Hindlimb muscle (tissue), 1 donor: ENCODE results near the gene FNDC3A. TPM values are rescaled to one million over a fixed set of nuclear protein-coding genes. Genes with fewer than 3 reads are reported as not detected.
"Not testable (repeated sequence)": the region's sequence is repeated elsewhere in the genome, so short reads cannot be mapped to it uniquely, and the experiment has no call there.

Experiments
- DNase-seq: peaks from one replicate; pipeline ENCODE4 v3.0.0-alpha.2; 2013
- polyA plus RNA-seq: library from polyadenylated mRNA; unstranded; fragments of 120-200 nt; gene quantifications from one replicate; pipeline ENCODE4 v1.2.1, GENCODE V29; 2013; ENCODE audit not compliant: insufficient read length

Gene FNDC3A
- polyA plus RNA-seq, 1 donor = 32.2 TPM

DNA sequence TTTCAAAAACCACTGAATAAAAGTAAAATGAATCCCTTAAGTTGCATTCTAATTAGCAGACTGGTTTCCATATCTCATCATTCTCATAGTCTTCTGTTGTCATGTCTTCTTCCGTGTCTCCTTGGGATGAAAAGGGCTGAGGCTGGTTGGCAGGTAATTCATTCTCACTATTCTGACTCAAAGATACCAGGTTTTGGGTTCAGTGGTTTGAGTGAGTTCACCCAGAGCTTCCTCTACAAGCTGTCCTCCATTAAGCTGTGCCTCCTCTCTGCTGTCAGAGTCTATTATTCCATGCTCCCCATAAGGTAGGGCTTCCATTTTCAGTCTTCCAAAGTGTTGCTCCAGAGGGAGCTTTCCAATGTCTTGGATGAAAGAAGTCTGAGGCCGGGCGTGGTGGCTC, 68.3 kb downstream of the FNDC3A start:
- no peak for DNase-seq

DNA sequence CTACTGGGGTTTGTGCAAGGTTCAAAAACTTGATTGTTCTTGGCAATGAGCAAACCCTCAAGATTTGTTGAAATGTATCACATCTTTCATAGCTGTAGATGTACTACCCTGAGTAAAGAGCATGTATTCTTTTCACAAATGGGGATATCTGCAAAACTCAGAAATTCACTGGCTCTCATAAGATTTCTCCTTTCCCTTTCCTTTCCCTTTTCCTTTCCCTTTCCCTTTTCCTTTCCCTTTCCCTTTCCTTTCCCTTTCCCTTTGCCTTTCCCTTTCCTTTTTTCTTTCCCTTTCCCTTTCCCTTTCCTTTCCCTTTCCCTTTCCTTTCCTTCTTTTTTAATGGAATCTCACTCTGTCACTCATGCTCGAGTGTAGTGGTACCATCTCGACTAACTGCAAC, 69.1 kb downstream of the FNDC3A start:
- no peak for DNase-seq

DNA sequence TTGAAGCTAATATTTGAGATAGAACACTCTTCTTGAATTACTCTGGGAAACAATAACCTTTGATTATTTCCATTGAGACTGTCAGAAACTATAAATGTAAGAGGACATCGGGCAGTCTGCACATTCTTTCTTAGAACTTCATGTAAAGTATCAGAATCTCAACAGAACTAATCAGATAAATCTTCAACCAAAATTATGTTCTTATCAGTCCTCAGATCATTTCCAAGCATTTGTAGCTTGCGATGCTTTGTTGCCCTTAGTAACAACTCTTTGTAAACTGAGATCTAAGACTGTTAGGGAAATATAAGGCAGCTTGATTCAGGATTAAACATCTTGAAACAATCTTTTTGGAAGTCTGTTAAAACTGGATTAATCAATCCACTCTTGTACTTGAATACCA, 70.3 kb downstream of the FNDC3A start:
- DNase-seq = no peak

DNA sequence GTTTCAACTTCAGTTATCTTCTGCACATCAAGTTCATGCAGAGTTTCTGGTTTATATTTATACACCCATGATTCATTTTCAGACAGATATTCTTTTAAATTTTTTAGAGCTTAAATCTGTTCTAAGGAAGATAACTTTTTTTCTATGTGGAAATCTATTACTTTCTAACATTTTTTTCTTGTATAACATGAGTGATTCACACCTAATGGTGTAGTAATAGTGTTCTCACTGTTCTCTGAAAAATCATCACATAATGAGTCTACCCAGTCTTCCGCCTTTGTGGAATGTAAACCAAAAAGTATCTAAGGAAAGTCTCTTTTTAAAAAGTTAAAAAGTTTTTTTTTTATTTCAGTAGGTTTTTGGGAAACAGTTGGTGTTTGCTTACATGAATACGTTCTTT, 70.8 kb downstream of the FNDC3A start:
- DNase-seq = no peak

GRCh38 chr13:49052813-49053212, 77.1 kb downstream of the FNDC3A start:
- DNase-seq = no peak

DNA sequence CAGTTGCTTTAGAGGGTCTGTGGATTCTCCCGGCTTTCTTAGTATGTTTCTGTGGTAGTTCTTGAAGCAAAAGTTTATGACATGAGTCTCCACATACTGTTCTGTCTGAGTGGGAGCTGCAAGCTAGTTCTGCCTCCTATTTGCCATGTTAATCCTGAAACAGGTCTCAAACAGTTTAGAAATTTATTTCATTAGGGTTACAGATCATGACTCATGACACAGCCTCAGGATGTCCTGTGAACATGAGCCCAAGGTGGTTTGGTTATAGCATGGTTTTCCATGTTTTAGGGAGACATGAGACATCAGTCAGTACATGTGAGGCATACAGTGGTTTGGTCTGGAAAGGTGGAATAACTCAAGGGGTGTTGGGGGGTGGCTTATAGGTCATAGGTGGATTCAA, 77.5 kb downstream of the FNDC3A start:
- no peak for DNase-seq

- no peak for DNase-seq
Observed at GRCh38 chr13:49053906-49054305, 78.2 kb downstream of the FNDC3A start.

GRCh38 chr13:49055021-49055420, 79.3 kb downstream of the FNDC3A start:
- DNase-seq = no peak

GRCh38 chr13:49057176-49057575, 81.5 kb downstream of the FNDC3A start:
- DNase-seq = no peak

- no peak for DNase-seq
Observed at GRCh38 chr13:49058761-49059160, 83.0 kb downstream of the FNDC3A start.

DNA sequence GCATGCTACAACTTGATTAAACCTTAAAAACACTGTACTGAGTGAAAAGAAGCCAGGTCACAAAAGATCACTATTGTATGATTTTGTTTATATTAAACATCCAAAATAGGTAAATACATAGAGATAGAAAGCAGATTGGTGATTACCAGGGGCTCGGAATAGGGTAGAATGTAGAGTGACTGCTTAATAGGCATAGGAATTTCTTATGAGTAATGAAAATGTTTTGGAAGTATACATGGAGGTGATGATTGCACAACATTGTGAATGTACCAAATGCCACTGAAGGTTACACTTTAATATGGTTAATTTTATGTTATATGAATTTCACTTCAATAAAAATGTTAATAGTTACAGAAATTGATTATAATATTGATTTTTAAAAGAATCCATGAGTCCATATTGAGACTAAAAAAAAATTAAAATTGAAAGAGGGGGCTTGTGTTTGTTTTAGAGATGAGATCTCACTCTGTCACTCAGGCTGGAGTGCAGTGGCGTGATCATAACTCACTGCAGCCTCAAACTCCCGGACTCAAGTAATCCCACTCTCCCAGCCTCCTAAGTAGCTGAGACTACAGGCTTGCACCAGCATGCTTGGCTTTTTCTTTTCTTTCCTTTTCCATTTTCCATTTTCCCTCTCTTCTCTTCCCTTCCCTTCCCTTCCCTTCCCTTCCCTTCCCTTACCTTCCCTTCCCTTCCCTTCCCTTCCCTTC, 85.1 kb downstream of the FNDC3A start:
- DNase-seq = no peak

- not testable (repeated sequence) for DNase-seq
Observed at GRCh38 chr13:49061388-49061752, 85.7 kb downstream of the FNDC3A start.

DNA sequence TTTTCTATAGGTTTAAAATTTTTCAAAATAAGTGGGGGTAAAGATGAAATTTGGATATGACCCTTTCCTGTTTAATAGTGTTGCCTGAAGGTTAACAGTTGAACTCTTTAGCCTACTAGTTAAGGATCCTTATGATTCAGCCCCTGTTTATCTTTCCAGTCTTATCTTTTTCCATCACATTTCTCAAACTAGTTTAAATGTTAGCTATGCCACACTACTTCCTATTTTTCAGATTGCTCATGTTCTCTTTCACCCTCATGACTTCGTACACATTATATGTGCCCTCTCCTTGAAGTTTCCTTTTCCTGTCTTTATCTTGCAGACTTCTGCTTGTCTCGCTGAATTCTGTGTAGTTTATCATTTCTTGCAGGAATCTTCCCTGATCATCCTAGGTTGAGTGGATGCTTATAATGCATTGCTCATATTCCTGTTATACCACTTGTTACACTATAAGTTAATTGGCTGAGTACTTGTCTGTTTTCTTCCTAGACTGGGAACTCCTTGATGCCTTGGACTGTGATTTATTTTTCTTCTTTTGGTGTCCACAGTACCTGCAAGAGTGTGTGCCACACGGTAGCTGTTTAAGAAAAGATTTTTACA, 86.7 kb downstream of the FNDC3A start:
- DNase-seq = no peak

DNA sequence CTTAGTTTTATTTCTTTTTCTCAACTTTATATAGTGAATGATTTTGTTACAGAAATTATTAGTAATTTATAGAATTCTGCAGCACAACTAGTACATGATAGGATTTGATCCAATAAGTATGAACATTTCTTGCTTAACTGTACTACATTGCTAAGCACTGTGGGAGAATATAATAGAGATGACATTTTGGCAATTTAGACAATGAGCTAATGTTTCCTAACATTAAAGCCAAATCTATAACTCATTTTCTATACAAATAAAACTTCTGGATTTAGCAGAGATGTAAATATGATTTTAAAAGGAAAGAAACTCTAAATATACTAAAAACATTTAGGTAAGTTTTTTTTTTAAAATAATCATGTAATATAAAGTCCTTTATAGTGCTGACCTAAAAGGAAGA, 87.3 kb downstream of the FNDC3A start:
- DNase-seq = peak; percentile 3

GRCh38 chr13:49063497-49063896, 87.8 kb downstream of the FNDC3A start:
- no peak for DNase-seq

DNA sequence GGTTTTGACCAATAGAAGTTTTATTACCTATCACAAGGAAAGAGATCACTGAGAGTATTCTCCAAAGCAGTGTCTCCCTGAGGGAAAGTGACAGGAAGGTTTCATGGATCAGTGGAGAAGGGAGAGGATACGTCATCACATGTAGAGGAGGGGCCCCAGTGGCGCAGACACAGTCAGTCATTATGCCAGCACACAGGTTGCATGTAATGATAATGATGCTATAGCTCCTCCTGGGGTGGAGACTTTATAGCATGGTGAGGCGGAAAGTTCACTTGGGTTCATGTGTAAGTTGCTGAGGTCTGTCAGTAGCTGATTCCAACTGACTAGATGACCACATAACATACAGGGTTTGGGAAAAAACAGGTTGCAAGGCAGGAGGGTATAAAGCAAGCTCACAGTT, 88.8 kb downstream of the FNDC3A start:
- DNase-seq = no peak

DNA sequence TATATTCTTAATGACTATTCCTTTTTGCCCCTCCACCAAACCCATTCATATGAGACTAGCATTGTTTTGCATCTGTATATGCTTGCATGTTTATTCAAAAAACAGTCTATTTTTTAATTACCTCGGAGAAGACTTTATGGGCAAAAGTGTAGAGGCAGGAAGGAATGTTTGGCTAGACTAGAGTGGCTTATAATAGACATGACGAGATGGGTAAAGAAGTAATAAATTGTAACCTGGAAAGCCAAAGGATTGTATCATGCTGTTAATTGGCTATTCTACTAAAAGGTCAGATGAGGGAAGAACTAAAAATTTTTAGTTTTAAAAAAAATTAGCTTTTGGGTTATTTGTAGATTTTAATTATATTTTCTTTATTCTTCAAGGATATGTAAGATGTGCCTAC, 91.1 kb downstream of the FNDC3A start:
- DNase-seq = no peak

DNA sequence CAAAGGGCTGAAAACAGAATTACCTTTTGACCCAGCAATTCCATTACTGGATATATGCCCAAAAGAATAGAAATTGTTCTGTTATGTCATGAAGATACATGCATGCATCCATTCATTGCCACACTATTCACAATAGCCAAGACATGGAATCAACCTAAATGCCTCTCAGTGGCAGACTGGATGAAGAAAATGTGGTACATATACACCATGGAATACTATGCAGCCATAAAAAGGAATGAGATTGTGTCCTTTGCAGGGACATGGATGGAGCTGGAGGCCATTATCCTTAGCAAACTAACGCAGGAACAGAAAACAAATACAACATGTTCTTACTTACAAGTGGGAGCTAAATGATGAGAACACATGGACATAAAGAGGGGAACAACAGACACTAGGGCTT, 92.8 kb downstream of the FNDC3A start:
- DNase-seq = not testable (repeated sequence)

DNA sequence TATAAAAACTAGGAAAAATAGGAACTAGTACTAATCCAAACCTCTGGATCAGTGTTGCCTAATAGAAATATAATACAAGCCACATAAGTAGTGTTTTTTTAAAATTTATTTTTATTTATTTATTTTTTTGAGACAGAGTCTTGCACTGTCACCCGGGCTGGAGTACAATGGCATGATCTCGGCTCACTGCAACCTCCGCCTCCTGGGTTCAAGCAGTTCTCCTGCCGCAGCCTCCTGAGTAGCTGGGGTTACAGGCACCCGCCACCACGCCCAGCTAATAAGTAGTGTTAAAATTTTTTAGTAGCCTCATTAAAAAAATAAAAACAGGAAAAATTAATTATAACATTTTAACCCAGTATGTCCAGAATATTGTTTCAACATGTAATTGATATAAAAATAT, 94.3 kb downstream of the FNDC3A start:
- not testable (repeated sequence) for DNase-seq

DNA sequence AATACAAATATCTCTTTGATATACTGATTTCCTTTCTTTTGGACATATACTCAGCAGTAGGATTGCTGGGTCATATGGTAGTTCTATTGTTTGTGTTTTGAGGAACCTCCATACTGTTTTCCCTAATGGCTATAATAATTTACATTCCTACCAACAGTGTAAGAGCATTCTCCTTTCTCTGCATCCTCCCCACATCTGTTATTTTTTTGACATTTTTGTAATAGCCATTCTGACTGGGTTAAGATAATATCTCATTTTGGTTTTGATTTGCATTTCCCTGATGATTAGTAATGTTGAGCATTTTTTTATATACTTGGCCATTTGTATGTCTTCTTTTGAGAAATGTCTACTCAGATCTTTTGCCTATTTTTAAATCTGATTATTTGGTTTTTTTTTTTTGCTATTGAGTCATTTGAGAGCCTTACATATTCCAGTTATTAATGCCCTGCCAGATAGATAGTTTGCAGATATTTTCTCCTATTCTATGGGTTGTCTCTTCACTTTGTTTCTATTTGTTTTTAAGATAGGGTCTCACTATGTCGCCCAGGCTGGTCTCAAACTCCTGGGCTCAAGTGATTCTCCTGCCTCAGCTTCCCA, 95.7 kb downstream of the FNDC3A start:
- no peak for DNase-seq

- no peak for DNase-seq
Observed at GRCh38 chr13:49082653-49083536, 107.2 kb downstream of the FNDC3A start.

DNA sequence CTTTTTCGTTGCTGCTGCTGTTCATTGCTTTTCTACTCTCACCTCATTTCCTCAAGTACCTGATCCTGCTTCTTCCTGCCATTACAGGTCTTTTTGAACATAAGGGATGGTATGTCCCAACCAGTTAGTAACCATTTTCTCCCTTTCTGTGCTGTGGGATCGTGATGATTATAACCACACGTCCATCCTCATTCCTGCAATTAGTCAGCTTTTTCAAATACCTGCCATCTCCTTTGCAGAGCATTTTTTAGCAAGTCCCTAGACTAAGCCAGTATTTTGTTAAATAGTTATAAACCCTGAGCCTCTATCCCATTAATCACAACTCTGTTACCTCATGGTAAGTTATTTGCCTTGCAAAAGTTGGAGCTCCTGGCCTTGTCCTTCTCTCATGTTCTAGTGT, 109.2 kb downstream of the FNDC3A start:
- DNase-seq = no peak

- no peak for DNase-seq
Observed at GRCh38 chr13:49086722-49087121, 111.0 kb downstream of the FNDC3A start.
